ENCODE measurements around the gene MIB2.

- TF ChIP-seq POLR2AphosphoS5 (IDR thresholded peaks at IDR 0.05; ENCODE audit: low read depth, low read length) (no peak), TAF1 (IDR thresholded peaks at IDR 0.05; ENCODE audit: low read depth, low read length) (no peak)
Observed at GRCh38 chr1:1605034-1605591, 10.2 kb upstream of the MIB2 start.

Data from GM12891 (cell line).